IPS DF 6.9 (cell line): Measurements from ENCODE around the gene GALNTL6.
"Not testable (repeated sequence)": the region's sequence is repeated elsewhere in the genome, so short reads cannot be mapped to it uniquely, and the experiment has no call there.

Source experiments
- DNase-seq: peaks from one replicate; pipeline ENCODE4 v3.0.0-alpha.2; 2013; ENCODE audit warnings: low read depth, low spot score
- H3K27ac ChIP-seq: one replicate; pipeline ENCODE4 v1.5.1; 2013; ENCODE audit warnings: low read length, control low read depth
- H3K27me3 ChIP-seq: 2 replicates; pipeline ENCODE4 v1.6.1; 2013; ENCODE audit warnings: mild to moderate bottlenecking, low read length; ENCODE audit not compliant: control insufficient read depth, insufficient read depth
- H3K36me3 ChIP-seq: 2 replicates; pipeline ENCODE4 v1.6.1; 2013; ENCODE audit warnings: low read length; ENCODE audit not compliant: control insufficient read depth, insufficient read depth
- H3K4me1 ChIP-seq: 2 replicates; pipeline ENCODE4 v1.6.1; 2013; ENCODE audit warnings: low read length; ENCODE audit not compliant: control insufficient read depth, insufficient read depth
- H3K4me3 ChIP-seq: 2 replicates; pipeline ENCODE4 v1.5.1; 2013; ENCODE audit warnings: mild to moderate bottlenecking, low read length
- H3K9me3 ChIP-seq: 2 replicates; pipeline ENCODE4 v1.6.1; 2013; ENCODE audit warnings: low read length, inconsistent platforms; ENCODE audit not compliant: control insufficient read depth, insufficient read depth
- WGBS: extraction: QIAGEN DNeasy Blood & Tissue Kit; methylation state at CpG from one replicate; pipeline ENCODE4 v1.1.7; 2013; ENCODE audit warnings: mixed read lengths, missing lambda C conversion rate; ENCODE audit not compliant: insufficient read length, insufficient coverage; 5-methylcytosine and 5-hydroxymethylcytosine counted together

The GALNTL6 gene

DNA sequence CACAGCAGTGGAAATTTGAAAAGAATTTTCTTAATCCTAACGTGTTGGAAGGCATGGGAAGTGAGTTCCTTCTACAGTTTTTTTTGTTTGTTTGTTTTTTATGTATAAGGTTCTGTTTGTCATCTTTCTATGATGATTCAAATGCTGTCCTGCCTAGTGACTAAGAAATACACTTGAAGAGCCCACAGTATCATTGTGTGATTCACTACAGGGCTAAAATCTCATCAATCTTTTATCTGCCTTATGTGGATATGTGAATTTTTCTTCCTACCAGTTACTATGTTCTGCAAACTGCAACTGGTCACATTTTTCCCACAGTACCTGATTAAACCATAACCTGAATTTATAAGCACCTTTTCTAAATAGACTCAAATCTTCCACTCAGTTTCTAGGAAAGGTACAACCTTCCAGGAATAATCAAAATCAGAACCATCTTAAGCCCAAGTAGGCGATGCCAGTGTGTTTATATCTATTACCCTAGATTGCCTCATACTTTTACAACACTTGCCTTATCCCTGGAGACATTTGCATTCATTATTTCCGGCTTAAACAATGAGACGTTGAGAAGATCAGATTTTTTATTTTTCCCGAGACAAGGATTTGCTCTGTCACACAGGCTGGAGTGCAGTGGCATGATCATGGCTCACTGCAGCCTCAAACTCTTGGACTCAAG is 1140.8 kb downstream of the GALNTL6 start:
- H3K36me3 ChIP-seq = no peaks in the 10 kb centered on the region
- H3K4me1 ChIP-seq = no peaks in the 10 kb centered on the region
- H3K9me3 ChIP-seq = no peaks in the 10 kb centered on the region
- WGBS = no CpG with 5 or more reads among the region's 5 CpGs
- no peak overlapping the region for H3K4me3 ChIP-seq
- no peak overlapping the region for H3K27ac ChIP-seq
- H3K27me3 ChIP-seq = no peaks in the 10 kb centered on the region
- no peak for DNase-seq

GRCh38 chr4:172956340-172956739 is 1143.1 kb downstream of the GALNTL6 start:
- not testable (repeated sequence) for H3K36me3 ChIP-seq, H3K27me3 ChIP-seq, DNase-seq, H3K9me3 ChIP-seq, H3K27ac ChIP-seq, H3K4me1 ChIP-seq, H3K4me3 ChIP-seq
- WGBS = no CpG with 5 or more reads among the region's 3 CpGs

DNA sequence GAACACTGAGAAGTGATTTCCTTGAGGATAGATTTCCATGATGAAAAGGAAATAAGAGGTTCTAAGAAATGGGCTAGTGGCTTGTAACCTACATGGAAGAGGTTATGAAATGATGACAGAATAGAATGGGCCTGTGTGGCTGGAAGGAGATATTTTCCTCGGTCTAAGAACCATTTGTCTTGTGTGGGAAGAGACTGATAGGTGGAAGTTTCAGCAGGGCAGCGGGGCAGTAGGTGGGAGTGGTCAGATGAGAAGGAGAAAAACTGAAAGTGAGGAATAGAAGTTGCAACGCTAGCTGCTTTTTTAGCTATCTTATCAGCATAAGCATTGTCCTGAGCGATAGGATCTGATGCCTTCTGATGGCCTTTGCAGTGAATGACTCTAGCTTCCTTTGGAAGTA is 1144.0 kb downstream of the GALNTL6 start:
- Histone ChIP-seq H3K4me1 (no peaks in the 10 kb centered on the region), H3K27me3 (no peaks in the 10 kb centered on the region), H3K9me3 (no peaks in the 10 kb centered on the region), H3K27ac (no peak overlapping the region), H3K4me3 (no peak overlapping the region), H3K36me3 (no peaks in the 10 kb centered on the region)
- WGBS = no CpG with 5 or more reads among the region's 4 CpGs
- DNase-seq = no peak

DNA sequence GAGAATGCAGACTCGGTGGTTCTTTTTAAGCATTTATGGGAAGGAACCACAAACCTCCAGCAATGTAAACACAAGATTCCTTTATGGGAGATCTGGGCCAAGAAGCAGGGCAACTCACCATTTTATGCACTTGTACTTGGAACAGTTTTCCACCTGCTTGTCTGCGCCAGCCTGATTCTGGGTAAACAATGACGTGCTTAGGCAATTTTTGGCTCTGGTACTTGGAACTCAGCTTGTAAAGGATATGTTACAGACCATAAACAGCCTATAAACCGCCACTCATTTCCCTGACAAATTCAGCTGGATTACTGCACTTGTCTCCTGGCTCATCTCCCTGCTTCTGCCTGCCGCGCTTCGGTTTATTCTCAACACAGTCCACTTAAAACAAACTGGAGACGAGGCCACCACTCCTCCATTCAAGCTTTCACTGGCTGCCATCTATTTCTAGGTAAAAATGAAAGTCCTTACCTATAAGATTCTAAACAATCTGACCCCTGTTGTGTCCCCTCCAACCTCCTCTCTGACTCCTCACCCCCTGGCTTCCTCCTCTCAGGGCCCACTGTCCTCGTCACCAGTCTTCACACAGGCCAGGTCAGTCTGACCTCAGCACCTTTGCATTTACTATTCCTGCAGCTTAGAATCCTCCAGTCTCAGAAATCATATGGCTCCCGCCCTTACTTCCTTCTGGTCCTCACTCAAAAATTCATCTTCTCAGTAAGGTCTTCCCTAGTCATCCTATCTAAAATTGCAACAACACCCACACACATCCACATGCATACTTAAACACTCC is 1149.6 kb downstream of the GALNTL6 start:
- no peak for DNase-seq
- Histone ChIP-seq H3K4me1 (no peaks in the 10 kb centered on the region), H3K4me3 (no peak overlapping the region), H3K27ac (no peak overlapping the region), H3K36me3 (no peaks in the 10 kb centered on the region), H3K27me3 (no peaks in the 10 kb centered on the region), H3K9me3 (no peaks in the 10 kb centered on the region)
- WGBS = no CpG with 5 or more reads among the region's 10 CpGs

DNA sequence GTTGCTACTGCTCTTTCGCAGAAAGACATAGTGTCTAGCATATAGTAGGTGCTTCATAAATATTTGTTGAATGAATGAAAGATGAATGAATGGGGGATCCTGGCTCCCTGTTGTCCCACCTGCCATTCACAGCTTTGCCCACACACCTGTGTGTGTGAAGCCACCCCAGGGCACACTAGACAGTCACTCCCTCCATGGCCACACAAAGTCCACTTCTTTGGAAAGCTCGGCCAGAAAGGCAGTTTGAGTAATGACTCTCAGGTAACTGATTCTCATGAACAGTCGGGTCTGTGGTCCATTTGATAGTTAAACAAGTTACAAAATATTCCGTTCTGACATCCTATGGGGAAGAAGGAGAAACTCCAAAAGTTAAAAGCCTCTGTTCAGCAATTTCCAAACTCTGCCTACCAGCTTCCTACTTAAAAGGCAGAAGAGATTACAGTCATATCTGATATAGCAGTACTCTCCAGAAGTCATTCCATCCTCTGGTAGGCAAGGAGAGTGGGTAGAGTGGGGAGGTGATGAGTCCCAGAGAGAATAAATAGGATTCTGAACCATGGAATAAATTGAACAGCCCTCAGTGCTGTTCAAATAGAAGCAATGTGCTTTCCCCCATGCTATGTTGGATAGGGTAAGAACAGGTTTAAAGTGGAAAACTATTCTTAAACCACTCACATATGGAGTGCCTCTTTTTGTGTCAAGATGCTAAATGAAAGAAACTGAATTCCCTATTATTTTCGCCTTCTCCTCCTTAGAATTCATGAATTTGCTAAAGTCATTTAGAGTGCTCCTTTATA is 1150.5 kb downstream of the GALNTL6 start:
- H3K9me3 ChIP-seq = no peaks in the 10 kb centered on the region
- no peak overlapping the region for H3K27ac ChIP-seq
- WGBS = no CpG with 5 or more reads among the region's 5 CpGs
- no peak for DNase-seq
- no peaks in the 10 kb centered on the region for H3K4me1 ChIP-seq
- H3K4me3 ChIP-seq = no peak overlapping the region
- no peaks in the 10 kb centered on the region for H3K36me3 ChIP-seq
- H3K27me3 ChIP-seq = no peaks in the 10 kb centered on the region

- not testable (repeated sequence) for H3K36me3 ChIP-seq, H3K27me3 ChIP-seq, H3K4me3 ChIP-seq, H3K9me3 ChIP-seq, H3K27ac ChIP-seq, DNase-seq, H3K4me1 ChIP-seq
- no CpG with 5 or more reads among the region's 4 CpGs for WGBS
Measured at GRCh38 chr4:172970189-172970588, 1157.0 kb downstream of the GALNTL6 start.

DNA sequence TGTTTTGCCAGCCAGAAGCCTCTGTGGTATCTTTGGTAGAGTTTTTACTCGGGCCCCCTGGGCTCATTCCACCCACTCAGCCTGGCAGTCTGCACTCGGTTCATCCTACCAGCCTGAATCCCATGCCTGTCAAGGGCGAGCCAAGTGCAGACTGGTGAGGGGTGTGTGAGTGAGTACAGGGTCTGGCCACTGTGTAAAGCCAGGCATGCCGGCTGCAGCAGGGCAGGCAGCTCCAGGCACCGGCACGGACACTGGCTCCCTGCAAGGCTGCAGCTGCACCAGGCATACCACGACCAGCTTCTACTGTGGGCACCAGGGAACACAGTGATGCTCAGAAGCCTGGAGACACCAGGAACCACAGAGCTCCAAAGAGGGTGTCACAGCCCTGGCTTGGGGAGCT is 1161.4 kb downstream of the GALNTL6 start:
- Histone ChIP-seq H3K9me3 (no peaks in the 10 kb centered on the region), H3K27ac (no peak overlapping the region), H3K36me3 (no peaks in the 10 kb centered on the region), H3K4me3 (no peak overlapping the region), H3K4me1 (no peaks in the 10 kb centered on the region), H3K27me3 (no peaks in the 10 kb centered on the region; the same call in 1 of the 2 replicates)
- no peak for DNase-seq
- WGBS = no CpG with 5 or more reads among the region's 7 CpGs

GRCh38 chr4:172975651-172976229 is 1162.5 kb downstream of the GALNTL6 start:
- no peak for DNase-seq
- H3K9me3 ChIP-seq = no peaks in the 10 kb centered on the region
- no peak overlapping the region for H3K27ac ChIP-seq
- WGBS = no CpG with 5 or more reads among the region's 14 CpGs
- no peaks in the 10 kb centered on the region for H3K4me1 ChIP-seq
- H3K27me3 ChIP-seq = no peaks in the 10 kb centered on the region; the same call in 1 of the 2 replicates
- H3K4me3 ChIP-seq = no peak overlapping the region
- no peaks in the 10 kb centered on the region for H3K36me3 ChIP-seq

- H3K4me1 ChIP-seq, H3K4me3 ChIP-seq, H3K9me3 ChIP-seq, H3K27ac ChIP-seq, DNase-seq, H3K36me3 ChIP-seq, H3K27me3 ChIP-seq: not testable (repeated sequence)
- no CpG with 5 or more reads among the region's 4 CpGs for WGBS
Measured at GRCh38 chr4:172977491-172978041, 1164.4 kb downstream of the GALNTL6 start.

GRCh38 chr4:172978848-172979247 is 1165.6 kb downstream of the GALNTL6 start:
- DNase-seq = no peak
- Histone ChIP-seq H3K9me3 (no peaks in the 10 kb centered on the region), H3K4me3 (no peak overlapping the region), H3K27ac (no peak overlapping the region), H3K36me3 (no peaks in the 10 kb centered on the region), H3K27me3 (no peaks in the 10 kb centered on the region; the same call in 1 of the 2 replicates), H3K4me1 (no peaks in the 10 kb centered on the region)
- no CpG with 5 or more reads among the region's 4 CpGs for WGBS
